ENCODE results near the gene TP53BP2.

TP53BP2 gene

DNA sequence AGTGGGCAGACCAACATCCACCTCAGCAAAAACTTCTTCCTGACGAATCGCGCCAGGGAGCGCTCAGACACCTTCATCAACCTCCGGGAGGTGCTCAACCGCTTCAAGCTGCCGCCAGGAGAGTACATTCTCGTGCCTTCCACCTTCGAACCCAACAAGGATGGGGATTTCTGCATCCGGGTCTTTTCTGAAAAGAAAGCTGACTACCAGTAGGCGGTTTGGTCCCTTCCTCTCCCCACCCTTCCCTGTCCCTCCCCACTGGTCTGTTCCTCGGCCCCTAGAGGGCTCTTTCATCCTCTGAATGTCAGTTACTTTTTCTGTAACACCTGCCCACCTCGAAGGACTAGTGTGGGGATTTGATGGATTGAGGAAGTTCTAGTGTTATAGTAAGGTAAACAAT is 86.5 kb downstream of the TP53BP2 start:
- Histone ChIP-seq H3K27ac (replicated peaks) (no peak overlapping the region), H3K27me3 (ENCODE audit: insufficient read depth, poor library complexity, severe bottlenecking) (no peaks in the 10 kb centered on the region), H3K4me3 (replicated peaks; ENCODE audit: insufficient read depth, low read length) (no peak overlapping the region)
- DNase-seq (ENCODE audit: low read depth in 1 of 2, low spot score in 1 of 2) = no peak
- no peak for TF ChIP-seq SPI1 (IDR thresholded peaks at IDR 0.05; ENCODE audit: borderline replicate concordance, low read depth)
- TF ChIP-seq, protein P1, sequence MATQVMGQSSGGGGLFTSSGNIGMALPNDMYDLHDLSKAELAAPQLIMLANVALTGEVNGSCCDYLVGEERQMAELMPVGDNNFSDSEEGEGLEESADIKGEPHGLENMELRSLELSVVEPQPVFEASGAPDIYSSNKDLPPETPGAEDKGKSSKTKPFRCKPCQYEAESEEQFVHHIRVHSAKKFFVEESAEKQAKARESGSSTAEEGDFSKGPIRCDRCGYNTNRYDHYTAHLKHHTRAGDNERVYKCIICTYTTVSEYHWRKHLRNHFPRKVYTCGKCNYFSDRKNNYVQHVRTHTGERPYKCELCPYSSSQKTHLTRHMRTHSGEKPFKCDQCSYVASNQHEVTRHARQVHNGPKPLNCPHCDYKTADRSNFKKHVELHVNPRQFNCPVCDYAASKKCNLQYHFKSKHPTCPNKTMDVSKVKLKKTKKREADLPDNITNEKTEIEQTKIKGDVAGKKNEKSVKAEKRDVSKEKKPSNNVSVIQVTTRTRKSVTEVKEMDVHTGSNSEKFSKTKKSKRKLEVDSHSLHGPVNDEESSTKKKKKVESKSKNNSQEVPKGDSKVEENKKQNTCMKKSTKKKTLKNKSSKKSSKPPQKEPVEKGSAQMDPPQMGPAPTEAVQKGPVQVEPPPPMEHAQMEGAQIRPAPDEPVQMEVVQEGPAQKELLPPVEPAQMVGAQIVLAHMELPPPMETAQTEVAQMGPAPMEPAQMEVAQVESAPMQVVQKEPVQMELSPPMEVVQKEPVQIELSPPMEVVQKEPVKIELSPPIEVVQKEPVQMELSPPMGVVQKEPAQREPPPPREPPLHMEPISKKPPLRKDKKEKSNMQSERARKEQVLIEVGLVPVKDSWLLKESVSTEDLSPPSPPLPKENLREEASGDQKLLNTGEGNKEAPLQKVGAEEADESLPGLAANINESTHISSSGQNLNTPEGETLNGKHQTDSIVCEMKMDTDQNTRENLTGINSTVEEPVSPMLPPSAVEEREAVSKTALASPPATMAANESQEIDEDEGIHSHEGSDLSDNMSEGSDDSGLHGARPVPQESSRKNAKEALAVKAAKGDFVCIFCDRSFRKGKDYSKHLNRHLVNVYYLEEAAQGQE (IDR thresholded peaks at IDR 0.05; ENCODE audit: insufficient replicate concordance, low read depth) = no peak
- TF ChIP-seq, protein P2, sequence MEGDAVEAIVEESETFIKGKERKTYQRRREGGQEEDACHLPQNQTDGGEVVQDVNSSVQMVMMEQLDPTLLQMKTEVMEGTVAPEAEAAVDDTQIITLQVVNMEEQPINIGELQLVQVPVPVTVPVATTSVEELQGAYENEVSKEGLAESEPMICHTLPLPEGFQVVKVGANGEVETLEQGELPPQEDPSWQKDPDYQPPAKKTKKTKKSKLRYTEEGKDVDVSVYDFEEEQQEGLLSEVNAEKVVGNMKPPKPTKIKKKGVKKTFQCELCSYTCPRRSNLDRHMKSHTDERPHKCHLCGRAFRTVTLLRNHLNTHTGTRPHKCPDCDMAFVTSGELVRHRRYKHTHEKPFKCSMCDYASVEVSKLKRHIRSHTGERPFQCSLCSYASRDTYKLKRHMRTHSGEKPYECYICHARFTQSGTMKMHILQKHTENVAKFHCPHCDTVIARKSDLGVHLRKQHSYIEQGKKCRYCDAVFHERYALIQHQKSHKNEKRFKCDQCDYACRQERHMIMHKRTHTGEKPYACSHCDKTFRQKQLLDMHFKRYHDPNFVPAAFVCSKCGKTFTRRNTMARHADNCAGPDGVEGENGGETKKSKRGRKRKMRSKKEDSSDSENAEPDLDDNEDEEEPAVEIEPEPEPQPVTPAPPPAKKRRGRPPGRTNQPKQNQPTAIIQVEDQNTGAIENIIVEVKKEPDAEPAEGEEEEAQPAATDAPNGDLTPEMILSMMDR (IDR thresholded peaks at IDR 0.05; ENCODE audit: insufficient read depth, low read length) = no peak
- TF ChIP-seq POLR2AphosphoS5 (IDR thresholded peaks at IDR 0.05; ENCODE audit: low read depth) = no peak
- TF ChIP-seq GABPA (IDR thresholded peaks at IDR 0.05; ENCODE audit: low read depth) = no peak

DNA sequence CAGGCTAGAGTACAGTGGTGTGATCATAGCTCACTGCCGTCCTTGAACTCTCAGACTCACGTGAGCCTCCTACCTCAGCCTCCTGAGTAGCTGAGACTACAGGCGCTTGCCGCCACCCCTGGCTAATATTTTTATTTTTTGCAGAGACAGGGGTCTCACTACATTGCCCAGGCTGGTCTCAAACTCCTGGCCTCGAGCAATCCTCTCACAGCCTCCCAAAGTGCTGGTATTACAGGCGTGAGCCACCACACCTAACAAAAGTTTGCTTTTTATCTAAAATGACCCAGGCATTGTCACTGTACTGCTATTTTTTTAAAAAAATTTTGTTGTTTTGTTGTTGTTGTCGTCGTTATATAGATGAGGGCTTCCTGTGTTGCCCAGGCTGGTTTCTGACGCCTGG is 87.0 kb downstream of the TP53BP2 start:
- DNase-seq (ENCODE audit: low read depth in 1 of 2, low spot score in 1 of 2) = no peak
- TF ChIP-seq SPI1 (IDR thresholded peaks at IDR 0.05; ENCODE audit: borderline replicate concordance, low read depth) = no peak
- TF ChIP-seq GABPA (IDR thresholded peaks at IDR 0.05; ENCODE audit: low read depth) = no peak
- TF ChIP-seq, protein P2 (IDR thresholded peaks at IDR 0.05; ENCODE audit: insufficient read depth, low read length) = no peak
- no peak for TF ChIP-seq POLR2AphosphoS5 (IDR thresholded peaks at IDR 0.05; ENCODE audit: low read depth)
- TF ChIP-seq, protein P1 (IDR thresholded peaks at IDR 0.05; ENCODE audit: insufficient replicate concordance, low read depth) = no peak
- Histone ChIP-seq H3K27me3 (ENCODE audit: insufficient read depth, poor library complexity, severe bottlenecking) (no peaks in the 10 kb centered on the region), H3K4me3 (replicated peaks; ENCODE audit: insufficient read depth, low read length) (no peak overlapping the region), H3K27ac (replicated peaks) (no peak overlapping the region)

DNA sequence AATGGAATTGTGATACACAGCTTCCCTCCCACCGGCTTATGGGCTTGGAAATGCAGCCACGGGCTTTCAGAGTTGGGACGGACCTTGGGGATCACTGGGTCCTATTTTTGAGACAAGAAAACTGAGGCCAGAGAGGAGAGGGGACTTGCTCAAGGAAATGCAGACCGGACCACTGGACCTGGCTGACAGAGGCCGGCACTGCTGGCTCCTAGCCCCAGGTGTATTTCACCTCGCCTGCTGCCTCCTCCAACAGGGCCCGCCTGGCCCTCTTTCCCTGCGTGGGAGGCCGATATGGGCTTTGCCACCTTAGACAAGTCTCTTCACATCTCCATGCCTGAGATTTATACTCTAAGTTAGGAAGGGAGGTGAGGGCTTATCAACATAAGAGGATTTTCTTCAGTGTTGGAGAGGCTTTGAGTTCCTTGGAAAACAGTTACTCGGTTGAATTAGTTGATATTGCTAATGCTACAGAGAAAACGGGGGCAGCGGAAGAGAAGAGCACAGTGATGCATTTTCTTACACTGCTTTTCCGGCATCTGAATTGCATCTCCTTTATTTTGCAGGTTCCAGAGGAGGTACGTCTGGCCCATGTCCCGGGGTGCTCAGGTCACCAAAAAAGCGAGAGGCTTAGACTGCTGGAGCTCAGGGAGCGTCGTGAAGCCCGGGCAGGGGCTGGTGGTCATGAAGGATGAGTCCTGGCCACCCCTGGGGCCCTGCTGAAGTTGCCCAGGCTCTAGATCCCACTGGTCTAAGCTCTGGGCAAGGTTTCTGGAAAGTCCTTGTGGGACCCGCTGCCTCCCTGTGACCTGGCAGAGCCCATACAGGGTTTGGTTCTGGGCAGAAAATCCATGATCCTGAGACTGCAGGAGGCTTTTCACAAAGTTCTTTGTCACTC is 88.7 kb downstream of the TP53BP2 start:
- Histone ChIP-seq H3K27me3 (ENCODE audit: insufficient read depth, poor library complexity, severe bottlenecking) (no peaks in the 10 kb centered on the region), H3K27ac (replicated peaks) (no peak overlapping the region), H3K4me3 (replicated peaks; ENCODE audit: insufficient read depth, low read length) (no peak overlapping the region)
- TF ChIP-seq, protein P2 (IDR thresholded peaks at IDR 0.05; ENCODE audit: insufficient read depth, low read length) = no peak
- TF ChIP-seq SPI1 (IDR thresholded peaks at IDR 0.05; ENCODE audit: borderline replicate concordance, low read depth) (no peak), POLR2AphosphoS5 (IDR thresholded peaks at IDR 0.05; ENCODE audit: low read depth) (no peak), GABPA (IDR thresholded peaks at IDR 0.05; ENCODE audit: low read depth) (no peak)
- TF ChIP-seq, protein P1 (IDR thresholded peaks at IDR 0.05; ENCODE audit: insufficient replicate concordance, low read depth) = no peak
- DNase-seq (ENCODE audit: low read depth in 1 of 2, low spot score in 1 of 2) = no peak
